Neural crest cell (in vitro differentiated cells): ENCODE results near the gene DMAC2. TPM values are rescaled to one million over a fixed set of nuclear protein-coding genes. Genes with fewer than 3 reads are reported as not detected.
"Not testable (repeated sequence)": the region's sequence is repeated elsewhere in the genome, so short reads cannot be mapped to it uniquely, and the experiment has no call there.

Source experiments
- DNase-seq: peaks from one replicate; pipeline ENCODE4 v3.0.0; 2021; ENCODE audit warnings: low read depth, mixed read lengths, low spot score
- H3K27ac Mint-ChIP-seq: one replicate; pipeline ENCODE4 v1.8.0; 2021; ENCODE audit warnings: mild to moderate bottlenecking, mixed read lengths; ENCODE audit not compliant: unreplicated experiment
- H3K27me3 Mint-ChIP-seq: 2 replicates; pipeline ENCODE4 v1.8.0; 2021; ENCODE audit warnings: low read depth, mild to moderate bottlenecking, mixed read lengths
- H3K36me3 Mint-ChIP-seq: 2 replicates; pipeline ENCODE4 v1.8.0; 2021; ENCODE audit warnings: low read depth, mild to moderate bottlenecking, mixed read lengths
- H3K4me1 Mint-ChIP-seq: 2 replicates; pipeline ENCODE4 v1.8.0; 2021; ENCODE audit warnings: mixed read lengths
- H3K4me3 Mint-ChIP-seq: one replicate; pipeline ENCODE4 v1.8.0; 2021; ENCODE audit warnings: mild to moderate bottlenecking, mixed read lengths
- H3K9me3 Mint-ChIP-seq: 2 replicates; pipeline ENCODE4 v1.8.0; 2021; ENCODE audit warnings: mixed read lengths
- CTCF ChIP-seq: fragments of 200-600 bp; sonication (generic); conservative IDR thresholded peaks from 2 replicates; pipeline ENCODE4 v1.5.0; 2021; ENCODE audit warnings: antibody characterized with exemption, mild to moderate bottlenecking
- long read RNA-seq: library from polyadenylated mRNA; unstranded; transcript quantifications from one replicate; pipeline ENCODE4 v2.0.0, GENCODE V29; 2020
- total RNA-seq: library from RNA; stranded (reverse); gene quantifications from 2 replicates; pipeline ENCODE4 v1.2.1, GENCODE V29; 2021

DMAC2 gene
- 62.2 and 63.1 TPM in 2 replicates for total RNA-seq
- long read RNA-seq, transcript DMAC2-210 (5 exons, 1,622 nt): minor isoform, 8 of 78 reads
- long read RNA-seq, transcript DMAC2-201 (6 exons, 1,692 nt): major isoform, 58 of 78 reads
- long read RNA-seq, partial matches to known transcripts: 6 of 78 reads
- long read RNA-seq, other reads (novel, unspliced or antisense): 4 of 78 reads

GRCh38 chr19:41439441-41440222 lies at the start of gene DMAC2:
Gene DMAC2 (minus strand): TSS chr19:41439912. CDS start chr19:41439899, 13 bp downstream.
- Mint-ChIP-seq H3K36me3 (peaks cover 2% of the 10 kb centered on the region), H3K4me1 (peaks cover 11% of the 10 kb centered on the region), H3K9me3 (no peaks in the 10 kb centered on the region), H3K27ac (peak within 1 kb of the TSS; percentile 15), H3K27me3 (peaks cover 28% of the 10 kb centered on the region), H3K4me3 (peak within 1 kb of the TSS; percentile 47)
- DNase-seq: peak; percentile 83
- TF ChIP-seq CTCF: no peak

GRCh38 chr19:41486953-41487352 lies 47.2 kb upstream of the DMAC2 start:
- not testable (repeated sequence) for DNase-seq, H3K4me1 Mint-ChIP-seq, H3K27ac Mint-ChIP-seq, H3K36me3 Mint-ChIP-seq, H3K4me3 Mint-ChIP-seq
- Mint-ChIP-seq H3K27me3 (peaks cover 14% of the 10 kb centered on the region), H3K9me3 (peaks cover 11% of the 10 kb centered on the region)

- no peak for DNase-seq
- TF ChIP-seq CTCF: no peak
- H3K4me3 Mint-ChIP-seq: no peak overlapping the region
- peaks cover 11% of the 10 kb centered on the region for H3K9me3 Mint-ChIP-seq
- H3K4me1 Mint-ChIP-seq: no peaks in the 10 kb centered on the region
- H3K36me3 Mint-ChIP-seq: no peaks in the 10 kb centered on the region
- peaks cover 17% of the 10 kb centered on the region for H3K27me3 Mint-ChIP-seq
- no peak overlapping the region for H3K27ac Mint-ChIP-seq
Measured at GRCh38 chr19:41484822-41485221, 45.1 kb upstream of the DMAC2 start.

GRCh38 chr19:41480336-41480735 lies 40.6 kb upstream of the DMAC2 start:
- H3K4me3 Mint-ChIP-seq: no peak overlapping the region
- H3K4me1 Mint-ChIP-seq: no peaks in the 10 kb centered on the region
- no peak for TF ChIP-seq CTCF
- H3K9me3 Mint-ChIP-seq: peaks cover 11% of the 10 kb centered on the region
- no peak for DNase-seq
- peaks cover 30% of the 10 kb centered on the region for H3K27me3 Mint-ChIP-seq
- H3K36me3 Mint-ChIP-seq: no peaks in the 10 kb centered on the region
- H3K27ac Mint-ChIP-seq: no peak overlapping the region

- H3K4me1 Mint-ChIP-seq: no peaks in the 10 kb centered on the region
- H3K27me3 Mint-ChIP-seq: peaks cover 28% of the 10 kb centered on the region
- DNase-seq: no peak
- H3K4me3 Mint-ChIP-seq: no peak overlapping the region
- H3K27ac Mint-ChIP-seq: no peak overlapping the region
- no peaks in the 10 kb centered on the region for H3K36me3 Mint-ChIP-seq
- TF ChIP-seq CTCF: no peak
- H3K9me3 Mint-ChIP-seq: peaks cover 11% of the 10 kb centered on the region
Measured at GRCh38 chr19:41479757-41480191, 40.1 kb upstream of the DMAC2 start.
